HG03460 (cell line): ENCODE data around the gene CSMD2.
"Not testable (repeated sequence)": the region's sequence is repeated elsewhere in the genome, so short reads cannot be mapped to it uniquely, and the experiment has no call there.

ENCODE experiments used
- ATAC-seq: cut with Tn5 transposase; IDR thresholded peaks from one replicate; pipeline ENCODE4 v1.9.1; 2021; ENCODE audit not compliant: unreplicated experiment

Gene CSMD2

GRCh38 chr1:34164771-34165391 is at the start of gene CSMD2:
CSMD2 (minus strand) TSS chr1:34165230; CDS start chr1:34165097, 133 bp downstream.
- no peak for ATAC-seq

- no peak for ATAC-seq
These were observed 48.9 kb upstream of the CSMD2 start for GRCh38 chr1:34213956-34214355.

GRCh38 chr1:34212673-34213072 is 47.6 kb upstream of the CSMD2 start:
- ATAC-seq: no peak

- no peak for ATAC-seq
These were observed 34.9 kb upstream of the CSMD2 start for GRCh38 chr1:34199927-34200326.

GRCh38 chr1:34192621-34193020 is 27.6 kb upstream of the CSMD2 start:
- ATAC-seq: no peak

- ATAC-seq: no peak
These were observed 25.7 kb upstream of the CSMD2 start for GRCh38 chr1:34190692-34191091.

- no peak for ATAC-seq
These were observed 24.0 kb upstream of the CSMD2 start for GRCh38 chr1:34188985-34189384.

- no peak for ATAC-seq
These were observed 23.4 kb upstream of the CSMD2 start for GRCh38 chr1:34188418-34188817.

GRCh38 chr1:34186741-34187494 is 21.9 kb upstream of the CSMD2 start:
- ATAC-seq: no peak

GRCh38 chr1:34183381-34183780 is 18.4 kb upstream of the CSMD2 start:
- ATAC-seq: not testable (repeated sequence)

- ATAC-seq: no peak
These were observed 13.0 kb upstream of the CSMD2 start for GRCh38 chr1:34178072-34178471.

GRCh38 chr1:34176830-34177603 is 12.0 kb upstream of the CSMD2 start, which contains the start of gene C1orf94:
C1orf94 (plus strand) TSS chr1:34176907; CDS start chr1:34177790, 883 bp downstream.
- no peak for ATAC-seq

- no peak for ATAC-seq
These were observed 10.7 kb upstream of the CSMD2 start for GRCh38 chr1:34175744-34176143.

- ATAC-seq: no peak
These were observed 2.4 kb upstream of the CSMD2 start for GRCh38 chr1:34167389-34167788.

- no peak for ATAC-seq
These were observed 1.8 kb upstream of the CSMD2 start for GRCh38 chr1:34166625-34167361.

GRCh38 chr1:34166191-34166624 is 1.2 kb upstream of the CSMD2 start:
- no peak for ATAC-seq

- ATAC-seq: no peak
These were observed 442 bp upstream of the CSMD2 start for GRCh38 chr1:34165422-34165921.

- ATAC-seq: no peak
These were observed 968 bp downstream of the CSMD2 start for GRCh38 chr1:34163792-34164731.

GRCh38 chr1:34162852-34163766 is 1.9 kb downstream of the CSMD2 start:
- peak; percentile 81 for ATAC-seq
